Mammary epithelial cell (primary cell): ENCODE measurements around the gene PHOSPHO1.

Experiments used
- CTCF ChIP-seq, 2 donors: IDR thresholded peaks in 1 of 2; conservative IDR thresholded peaks in 1 of 2; 2 replicates each; pipeline ENCODE4 v1.5.1; 2011 to 2012; ENCODE audit warnings: inconsistent platforms in 2 of 2, low read length in 2 of 2, mild to moderate bottlenecking in 2 of 2, control low read depth in 1 of 2, low read depth in 1 of 2; ENCODE audit not compliant: insufficient read depth in 1 of 2; ENCODE audit errors: extremely low read depth in 1 of 2
- EZH2 ChIP-seq: IDR thresholded peaks from 2 replicates; pipeline ENCODE4 v1.6.1; 2012; ENCODE audit warnings: low read length, inconsistent platforms, borderline replicate concordance

GRCh38 chr17:49266233-49266632 lies 35.6 kb upstream of the PHOSPHO1 start:
- TF ChIP-seq CTCF (conservative IDR thresholded peaks at IDR 0.05 in 1 of 2, IDR thresholded peaks at IDR 0.05 in 1 of 2; ENCODE audit: extremely low read depth in 1 of 2, insufficient read depth in 1 of 2, low read depth in 1 of 2, low read length in 2 of 2) (no peak), EZH2 (no peak)
